PC-9 (cell line): ENCODE results near the gene MBD2. TPM values are rescaled to one million over a fixed set of nuclear protein-coding genes. Genes with fewer than 3 reads are reported as not detected.

Experiments used
- BruUV-seq: library from RNA; stranded (reverse); fragments of 400-500 nt; replicated peaks from 2 replicates; lab custom pipeline; 2021; lab: Mats Ljungman, UMichigan
- CTCF ChIA-PET: fragments of 300-600 bp; sonication (Branson Sonifier 250); formaldehyde crosslinking; loops from one replicate; lab custom pipeline; 2022; ENCODE audit warnings: antibody characterized with exemption; lab: Charles Lee
- POLR2A ChIA-PET: fragments of 300-600 bp; sonication (Branson Sonifier 250); formaldehyde crosslinking; loops from one replicate; lab custom pipeline; 2022; ENCODE audit warnings: antibody characterized with exemption; ENCODE audit not compliant: unreplicated experiment; lab: Charles Lee
- DNase-seq, 2 experiments: peaks; one replicate each; pipeline versions ENCODE4 v3.0.0 to v3.0.0-alpha.2; 2015 to 2022; ENCODE audit warnings: mixed read lengths in 1 of 2
- H2AFZ ChIP-seq: fragments of 200-600 bp; sonication (generic); 2 replicates; pipeline ENCODE4 v1.8.1; 2017; ENCODE audit warnings: antibody characterized with exemption
- H3F3A ChIP-seq: fragments of 200-600 bp; sonication (generic); 2 replicates; pipeline ENCODE4 v1.8.1; 2017; ENCODE audit warnings: antibody characterized with exemption, mild to moderate bottlenecking, low read depth; ENCODE audit not compliant: insufficient read depth
- H3K27ac ChIP-seq: fragments of 200-600 bp; sonication (generic); 2 replicates; pipeline ENCODE4 v1.6.1; 2016; ENCODE audit warnings: mixed run types
- H3K27me3 ChIP-seq: fragments of 200-600 bp; sonication (generic); 2 replicates; pipeline ENCODE4 v1.6.1; 2016; ENCODE audit warnings: low read depth, mixed run types; ENCODE audit not compliant: insufficient read depth
- H3K36me3 ChIP-seq: fragments of 200-600 bp; sonication (generic); 2 replicates; pipeline ENCODE4 v1.6.1; 2016; ENCODE audit warnings: low read depth, mixed run types
- H3K4me1 ChIP-seq: fragments of 200-600 bp; sonication (generic); replicated peaks from 2 replicates; pipeline ENCODE4 v1.6.1; 2016; ENCODE audit warnings: mixed run types; ENCODE audit not compliant: insufficient read depth
- H3K4me2 ChIP-seq: fragments of 200-600 bp; sonication (generic); 2 replicates; pipeline ENCODE4 v1.6.1; 2017; ENCODE audit warnings: mixed run types
- H3K4me3 ChIP-seq: fragments of 200-600 bp; sonication (generic); 2 replicates; pipeline ENCODE4 v1.6.1; 2016; ENCODE audit warnings: mixed run types
- H3K79me2 ChIP-seq: fragments of 200-600 bp; sonication (generic); 2 replicates; pipeline ENCODE4 v1.6.1; 2017; ENCODE audit warnings: low read depth, mixed run types
- H3K9me2 ChIP-seq: fragments of 200-600 bp; sonication (generic); 2 replicates; pipeline ENCODE4 v1.8.1; 2017; ENCODE audit warnings: mild to moderate bottlenecking; ENCODE audit not compliant: insufficient read depth
- H3K9me3 ChIP-seq: fragments of 200-600 bp; sonication (generic); 2 replicates; pipeline ENCODE4 v1.8.1; 2016; ENCODE audit warnings: low read depth; ENCODE audit not compliant: insufficient read depth
- H4K20me1 ChIP-seq: fragments of 200-600 bp; sonication (generic); 2 replicates; pipeline ENCODE4 v1.8.1; 2017; ENCODE audit not compliant: insufficient read depth
- EZH2 ChIP-seq: fragments of 200-600 bp; sonication (generic); IDR thresholded peaks from 2 replicates; pipeline ENCODE4 v1.8.0; 2017; ENCODE audit warnings: antibody characterized with exemption, low read depth
- intact Hi-C: fragments of 100-400 bp; cut with micrococcal nuclease; formaldehyde crosslinking; loops from one replicate; pipeline ENCODE4 v1.10.0; 2022; ENCODE audit not compliant: unreplicated experiment
- total RNA-seq: library from RNA; stranded (reverse); gene quantifications from 2 replicates; pipeline ENCODE4 v1.2.3, GENCODE V29; 2021
- TF ChIP-seq, protein P1 (sequence below): fragments of 200-600 bp; sonication (generic); conservative IDR thresholded peaks from 2 replicates; pipeline ENCODE4 v1.6.1; 2017; ENCODE audit warnings: mixed run types, antibody characterized with exemption, mild to moderate bottlenecking, moderate library complexity

The MBD2 gene
- total RNA-seq, 1 experiment from 2014 or later = 72.0 TPM

DNA sequence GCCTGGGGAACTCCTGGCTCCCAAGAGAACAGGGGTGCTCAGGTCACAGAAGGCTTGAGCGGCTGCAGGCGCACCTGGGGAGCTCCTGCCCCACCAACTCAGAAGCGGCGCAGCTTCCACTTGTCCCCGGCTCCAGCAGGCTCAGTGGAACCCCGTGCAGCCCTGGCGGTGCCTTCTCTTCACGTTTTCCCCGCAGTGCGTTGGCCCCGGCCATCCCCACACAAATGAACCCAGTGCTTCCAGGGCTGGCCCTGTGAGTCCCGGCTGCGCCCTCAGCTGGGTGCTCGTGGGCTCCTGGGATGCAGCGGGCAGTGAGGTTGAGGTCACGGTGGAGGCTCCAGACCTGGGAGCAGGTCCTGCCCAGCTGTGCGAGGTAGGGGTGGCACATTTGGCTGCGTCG is 17.9 kb upstream of the MBD2 start:
- no peak overlapping the region for H3K4me2 ChIP-seq
- H3K9me3 ChIP-seq = no peaks in the 10 kb centered on the region
- H3K4me1 ChIP-seq = no peaks in the 10 kb centered on the region
- TF ChIP-seq, protein P1, sequence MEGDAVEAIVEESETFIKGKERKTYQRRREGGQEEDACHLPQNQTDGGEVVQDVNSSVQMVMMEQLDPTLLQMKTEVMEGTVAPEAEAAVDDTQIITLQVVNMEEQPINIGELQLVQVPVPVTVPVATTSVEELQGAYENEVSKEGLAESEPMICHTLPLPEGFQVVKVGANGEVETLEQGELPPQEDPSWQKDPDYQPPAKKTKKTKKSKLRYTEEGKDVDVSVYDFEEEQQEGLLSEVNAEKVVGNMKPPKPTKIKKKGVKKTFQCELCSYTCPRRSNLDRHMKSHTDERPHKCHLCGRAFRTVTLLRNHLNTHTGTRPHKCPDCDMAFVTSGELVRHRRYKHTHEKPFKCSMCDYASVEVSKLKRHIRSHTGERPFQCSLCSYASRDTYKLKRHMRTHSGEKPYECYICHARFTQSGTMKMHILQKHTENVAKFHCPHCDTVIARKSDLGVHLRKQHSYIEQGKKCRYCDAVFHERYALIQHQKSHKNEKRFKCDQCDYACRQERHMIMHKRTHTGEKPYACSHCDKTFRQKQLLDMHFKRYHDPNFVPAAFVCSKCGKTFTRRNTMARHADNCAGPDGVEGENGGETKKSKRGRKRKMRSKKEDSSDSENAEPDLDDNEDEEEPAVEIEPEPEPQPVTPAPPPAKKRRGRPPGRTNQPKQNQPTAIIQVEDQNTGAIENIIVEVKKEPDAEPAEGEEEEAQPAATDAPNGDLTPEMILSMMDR = no peak
- no peak for TF ChIP-seq EZH2
- H3K4me3 ChIP-seq = no peak overlapping the region
- H2AFZ ChIP-seq = no peak overlapping the region
- CTCF ChIA-PET = no interaction called here
- H3K27me3 ChIP-seq = no peaks in the 10 kb centered on the region
- intact Hi-C loops = no loop called here
- H4K20me1 ChIP-seq = no peaks in the 10 kb centered on the region
- DNase-seq = no peak
- H3K27ac ChIP-seq = no peak overlapping the region
- no peaks in the 10 kb centered on the region for H3K36me3 ChIP-seq
- H3K79me2 ChIP-seq = no peaks in the 10 kb centered on the region
- H3F3A ChIP-seq = no peaks in the 10 kb centered on the region
- no peaks in the 10 kb centered on the region for H3K9me2 ChIP-seq
- BruUV-seq = no TSS peak
- POLR2A ChIA-PET = no interaction called here

DNA sequence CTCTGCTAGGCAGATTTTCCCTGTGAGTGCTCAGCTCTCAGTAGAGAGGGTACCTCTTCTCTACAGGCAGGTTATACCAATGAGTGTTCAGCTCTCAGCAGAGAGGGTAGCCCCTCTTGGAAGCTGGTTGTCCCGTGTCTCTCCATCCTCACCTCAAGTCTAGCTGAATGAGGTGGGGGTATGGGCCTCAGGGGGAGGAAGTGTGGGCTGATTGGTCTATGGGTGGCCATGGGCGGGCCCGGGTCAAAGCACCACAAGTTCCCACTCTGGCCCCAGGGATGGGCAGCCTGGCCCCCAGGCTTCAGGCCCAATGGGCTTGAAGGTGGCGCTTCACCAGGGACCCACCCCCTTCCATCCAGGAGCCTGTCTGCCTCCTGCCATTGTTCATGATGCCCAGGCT is 17.0 kb upstream of the MBD2 start:
- no TSS peak for BruUV-seq
- POLR2A ChIA-PET = no interaction called here
- CTCF ChIA-PET = no interaction called here

GRCh38 chr18:54240629-54241107 is 16.2 kb upstream of the MBD2 start:
- POLR2A ChIA-PET = no interaction called here
- no peak for DNase-seq
- Histone ChIP-seq H3F3A (no peaks in the 10 kb centered on the region), H3K4me3 (no peak overlapping the region), H3K36me3 (no peaks in the 10 kb centered on the region), H3K27me3 (no peaks in the 10 kb centered on the region), H3K9me2 (no peaks in the 10 kb centered on the region), H3K4me1 (no peaks in the 10 kb centered on the region), H3K9me3 (no peaks in the 10 kb centered on the region), H4K20me1 (no peaks in the 10 kb centered on the region), H3K27ac (no peak overlapping the region), H3K79me2 (no peaks in the 10 kb centered on the region), H2AFZ (no peak overlapping the region), H3K4me2 (no peak overlapping the region)
- BruUV-seq = no TSS peak
- TF ChIP-seq, protein P1 = no peak
- TF ChIP-seq EZH2 = no peak
- CTCF ChIA-PET = no interaction called here
- intact Hi-C loops = no loop called here

More for the DNA sequence above, 17.0 kb upstream of the MBD2 start:
- H3K79me2 ChIP-seq = no peaks in the 10 kb centered on the region
- H4K20me1 ChIP-seq = no peaks in the 10 kb centered on the region
- H3K27me3 ChIP-seq = no peaks in the 10 kb centered on the region
- H3K4me1 ChIP-seq = no peaks in the 10 kb centered on the region
- H3K9me2 ChIP-seq = no peaks in the 10 kb centered on the region
- H3K27ac ChIP-seq = no peak overlapping the region
- no peaks in the 10 kb centered on the region for H3K9me3 ChIP-seq
- TF ChIP-seq EZH2 = no peak
- TF ChIP-seq, protein P1 = no peak
- intact Hi-C loops = no loop called here
- no peak overlapping the region for H2AFZ ChIP-seq
- H3K4me2 ChIP-seq = no peak overlapping the region
- H3K36me3 ChIP-seq = no peaks in the 10 kb centered on the region
- no peak overlapping the region for H3K4me3 ChIP-seq
- H3F3A ChIP-seq = no peaks in the 10 kb centered on the region
- DNase-seq = no peak
